GM23338 (cell line): Measurements from ENCODE around the gene GRID1. TPM values are rescaled to one million over a fixed set of nuclear protein-coding genes. Genes with fewer than 3 reads are reported as not detected.

ENCODE experiments used
- ATAC-seq: fragments of 200-7000 bp; cut with Tn5 transposase; 3 replicates; pipeline ENCODE4 v1.9.1; 2020
- DNase-seq: peaks from one replicate; pipeline ENCODE4 v3.0.0-alpha.2; 2015; ENCODE audit warnings: low spot score
- H2AFZ ChIP-seq: fragments of 200-600 bp; sonication (generic); 2 replicates; pipeline ENCODE4 v1.8.0; 2016; ENCODE audit warnings: antibody characterized with exemption, mild to moderate bottlenecking, moderate library complexity
- H3F3A ChIP-seq: fragments of 200-600 bp; sonication (generic); replicated peaks from 2 replicates; pipeline ENCODE4 v1.8.0; 2017; ENCODE audit warnings: antibody characterized with exemption, mixed run types, low read depth
- H3K27ac ChIP-seq: fragments of 200-600 bp; sonication (generic); 2 replicates; pipeline ENCODE4 v1.6.1; 2016; ENCODE audit warnings: low read depth
- H3K27me3 ChIP-seq: fragments of 200-600 bp; sonication (generic); 2 replicates; pipeline ENCODE4 v1.8.0; 2016; ENCODE audit warnings: mild to moderate bottlenecking, mixed run types, moderate library complexity; ENCODE audit not compliant: insufficient read depth
- H3K36me3 ChIP-seq: fragments of 200-600 bp; sonication (generic); 2 replicates; pipeline ENCODE4 v1.8.0; 2016; ENCODE audit warnings: mild to moderate bottlenecking; ENCODE audit not compliant: insufficient read depth
- H3K4me1 ChIP-seq: fragments of 200-600 bp; sonication (generic); 2 replicates; pipeline ENCODE4 v1.8.0; 2016; ENCODE audit warnings: mild to moderate bottlenecking, moderate library complexity; ENCODE audit not compliant: insufficient read depth
- H3K4me2 ChIP-seq: fragments of 200-600 bp; sonication (generic); 2 replicates; pipeline ENCODE4 v1.7.1; 2017; ENCODE audit warnings: mixed run types
- H3K4me3 ChIP-seq: fragments of 200-600 bp; sonication (generic); 2 replicates; pipeline ENCODE4 v1.6.1; 2016; ENCODE audit warnings: mixed run types
- H3K79me2 ChIP-seq: fragments of 200-600 bp; sonication (generic); replicated peaks from 2 replicates; pipeline ENCODE4 v1.8.0; 2017; ENCODE audit warnings: mild to moderate bottlenecking; ENCODE audit not compliant: insufficient read depth
- H3K9me2 ChIP-seq: fragments of 200-600 bp; sonication (generic); 2 replicates; pipeline ENCODE4 v1.8.0; 2017; ENCODE audit not compliant: insufficient read depth
- H4K20me1 ChIP-seq: fragments of 200-600 bp; sonication (generic); replicated peaks from 2 replicates; pipeline ENCODE4 v1.8.0; 2017; ENCODE audit warnings: mild to moderate bottlenecking; ENCODE audit not compliant: insufficient read depth
- H3K27ac Mint-ChIP-seq: 2 replicates; pipeline ENCODE4 v1.8.0; 2020; ENCODE audit warnings: inconsistent platforms, mild to moderate bottlenecking, moderate library complexity, mixed read lengths
- H3K27me3 Mint-ChIP-seq: 3 replicates; pipeline ENCODE4 v1.8.0; 2022; ENCODE audit warnings: low read depth, mild to moderate bottlenecking, moderate library complexity, mixed read lengths, inconsistent platforms; ENCODE audit not compliant: insufficient read depth, poor library complexity
- H3K36me3 Mint-ChIP-seq: 3 replicates; pipeline ENCODE4 v1.8.0; 2021; ENCODE audit warnings: low read depth, mild to moderate bottlenecking, inconsistent platforms, moderate library complexity, mixed read lengths
- H3K4me1 Mint-ChIP-seq: 3 replicates; pipeline ENCODE4 v1.8.0; 2020; ENCODE audit warnings: mild to moderate bottlenecking, inconsistent platforms, mixed read lengths
- H3K4me3 Mint-ChIP-seq: 3 replicates; pipeline ENCODE4 v1.8.0; 2021; ENCODE audit warnings: moderate library complexity, mild to moderate bottlenecking, inconsistent platforms, mixed read lengths
- H3K9me3 Mint-ChIP-seq: 3 replicates; pipeline ENCODE4 v1.8.0; 2020; ENCODE audit warnings: moderate library complexity, mild to moderate bottlenecking, inconsistent platforms, mixed read lengths
- CREB1 ChIP-seq: fragments of 250-450 bp; sonication (Bioruptor Pico); IDR thresholded peaks from 2 replicates; pipeline ENCODE4 v1.5.0; 2020; ENCODE audit warnings: low read depth, mild to moderate bottlenecking, moderate library complexity
- CTCF ChIP-seq, 2 experiments: fragments of 200-600 bp in 1 of 2; sonication (generic) in 1 of 2; conservative IDR thresholded peaks; 2 replicates each; pipeline versions ENCODE4 v1.5.1 to v1.6.1; 2016 to 2017; ENCODE audit warnings: antibody characterized with exemption in 2 of 2, low read depth in 2 of 2, mild to moderate bottlenecking in 2 of 2, moderate library complexity in 1 of 2
- EZH2 ChIP-seq: fragments of 200-600 bp; sonication (generic); IDR thresholded peaks from one replicate; pipeline ENCODE4 v1.8.0; 2017; ENCODE audit warnings: antibody characterized with exemption, mild to moderate bottlenecking, low read depth; ENCODE audit not compliant: unreplicated experiment
- EZH2phosphoT487 ChIP-seq: fragments of 200-600 bp; sonication (generic); IDR thresholded peaks from one replicate; pipeline ENCODE4 v1.8.1; 2018; ENCODE audit warnings: antibody characterized with exemption; ENCODE audit not compliant: unreplicated experiment
- JUNB ChIP-seq: IDR thresholded peaks from one replicate; pipeline ENCODE4 v1.6.1; 2016; ENCODE audit warnings: antibody characterized with exemption; ENCODE audit not compliant: unreplicated experiment
- NANOG ChIP-seq: IDR thresholded peaks from 2 replicates; pipeline ENCODE4 v1.6.1; 2016; ENCODE audit warnings: antibody characterized with exemption, borderline replicate concordance
- POLR2AphosphoS5 ChIP-seq: IDR thresholded peaks from 2 replicates; pipeline ENCODE4 v1.6.1; 2016; ENCODE audit warnings: antibody characterized with exemption, low read depth
- REST ChIP-seq: IDR thresholded peaks from one replicate; pipeline ENCODE4 v1.6.1; 2018; ENCODE audit warnings: antibody characterized with exemption; ENCODE audit not compliant: unreplicated experiment
- STAT1 ChIP-seq: IDR thresholded peaks from one replicate; pipeline ENCODE4 v1.6.1; 2016; ENCODE audit warnings: antibody characterized with exemption; ENCODE audit not compliant: unreplicated experiment
- ZNF114 ChIP-seq: fragments of 250-450 bp; sonication (Bioruptor Pico); IDR thresholded peaks from 2 replicates; pipeline ENCODE4 v1.5.0; 2020; ENCODE audit warnings: mild to moderate bottlenecking, moderate library complexity
- ZNF331 ChIP-seq: fragments of 250-450 bp; sonication (Bioruptor Pico); IDR thresholded peaks from 2 replicates; pipeline ENCODE4 v1.5.0; 2020; ENCODE audit warnings: low read depth, mild to moderate bottlenecking, moderate library complexity
- ZNF462 ChIP-seq: fragments of 250-450 bp; sonication (Bioruptor Pico); IDR thresholded peaks from 2 replicates; pipeline ENCODE4 v1.5.0; 2020; ENCODE audit warnings: mild to moderate bottlenecking, moderate library complexity
- polyA plus RNA-seq: library from polyadenylated mRNA; unstranded; fragments of >200 nt; fragmentation: Nextera tagmentation; extraction: Ambion mirVana; gene quantifications from 2 replicates; pipeline ENCODE4 v1.2.1, GENCODE V29; 2016
- total RNA-seq: library from RNA; depleted of rRNA; stranded (reverse); fragments of >200 nt; shearing (Covaris generic); gene quantifications from 2 replicates; pipeline ENCODE4 v1.2.3, GENCODE V29; 2014
- TF ChIP-seq, protein P1 (sequence below): IDR thresholded peaks from 2 replicates; pipeline ENCODE4 v1.6.1; 2016; ENCODE audit warnings: antibody characterized with exemption

The GRID1 gene
- total and polyA plus RNA-seq, 2 experiments from 2014 or later: 0.14 to 0.15 TPM

DNA sequence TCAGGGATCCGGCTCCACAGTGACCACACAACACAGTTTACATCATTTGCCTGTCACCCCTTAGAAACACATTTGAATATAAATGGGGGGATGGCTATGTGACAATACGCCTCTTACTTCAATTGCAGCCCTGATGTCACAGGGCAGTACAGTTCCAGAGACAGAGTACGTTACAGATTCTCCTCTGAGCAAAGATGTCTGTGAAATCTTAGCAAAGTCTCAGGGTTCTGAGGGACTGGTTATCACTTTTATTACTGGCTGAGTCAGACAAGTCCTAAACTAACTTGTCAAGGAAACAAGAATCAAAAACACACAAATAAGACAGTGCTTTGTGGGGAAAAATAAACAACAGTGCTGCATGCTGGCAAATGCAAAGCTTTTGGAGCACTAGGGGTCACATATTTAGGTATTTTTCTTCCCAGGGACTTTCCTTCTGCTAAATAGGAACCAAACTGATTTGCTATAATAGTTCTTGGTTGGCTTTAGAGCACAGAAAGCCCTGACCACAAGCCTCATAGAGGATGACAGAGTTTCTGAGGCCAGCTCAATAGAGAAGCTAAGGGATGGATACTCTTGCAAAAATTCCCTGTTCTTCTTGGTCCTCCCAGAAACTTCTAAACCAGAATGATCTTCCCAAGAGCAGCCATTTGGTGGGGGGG lies 501.6 kb downstream of the GRID1 start:
- no peak for DNase-seq
- TF ChIP-seq POLR2AphosphoS5: no peak
- TF ChIP-seq ZNF114 (CRISPR knock-in tag): no peak
- TF ChIP-seq ZNF462 (CRISPR knock-in tag): no peak
- no peak for TF ChIP-seq STAT1
- TF ChIP-seq ZNF331: no peak
- TF ChIP-seq REST: no peak
- TF ChIP-seq NANOG: no peak
- no peak for TF ChIP-seq EZH2
- no peak for TF ChIP-seq CREB1
- no peak for TF ChIP-seq JUNB
- no peak for TF ChIP-seq EZH2phosphoT487
- TF ChIP-seq, protein P1, sequence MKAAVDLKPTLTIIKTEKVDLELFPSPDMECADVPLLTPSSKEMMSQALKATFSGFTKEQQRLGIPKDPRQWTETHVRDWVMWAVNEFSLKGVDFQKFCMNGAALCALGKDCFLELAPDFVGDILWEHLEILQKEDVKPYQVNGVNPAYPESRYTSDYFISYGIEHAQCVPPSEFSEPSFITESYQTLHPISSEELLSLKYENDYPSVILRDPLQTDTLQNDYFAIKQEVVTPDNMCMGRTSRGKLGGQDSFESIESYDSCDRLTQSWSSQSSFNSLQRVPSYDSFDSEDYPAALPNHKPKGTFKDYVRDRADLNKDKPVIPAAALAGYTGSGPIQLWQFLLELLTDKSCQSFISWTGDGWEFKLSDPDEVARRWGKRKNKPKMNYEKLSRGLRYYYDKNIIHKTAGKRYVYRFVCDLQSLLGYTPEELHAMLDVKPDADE: no peak
- no peak for TF ChIP-seq CTCF (conservative IDR thresholded peaks at IDR 0.05; ENCODE audit: low read depth in 2 of 2)
- Histone ChIP-seq H3K27ac (no peak overlapping the region), H4K20me1 (no peaks in the 10 kb centered on the region), H3K27me3 (no peaks in the 10 kb centered on the region), H3K9me2 (no peaks in the 10 kb centered on the region), H3F3A (no peaks in the 10 kb centered on the region), H2AFZ (no peak overlapping the region), H3K79me2 (no peaks in the 10 kb centered on the region), H3K36me3 (no peaks in the 10 kb centered on the region; the same call in 1 of the 2 replicates), H3K4me2 (no peak overlapping the region), H3K4me1 (no peaks in the 10 kb centered on the region), H3K4me3 (no peak overlapping the region)
- no peak overlapping the region for H3K27ac Mint-ChIP-seq
- ATAC-seq: no peak
- H3K36me3 Mint-ChIP-seq: peaks cover 6% of the 10 kb centered on the region; the same call in 2 of the 3 replicates
- H3K4me3 Mint-ChIP-seq: no peak overlapping the region
- H3K9me3 Mint-ChIP-seq: peaks cover 91% of the 10 kb centered on the region
- peaks cover 5% of the 10 kb centered on the region; the same call in 2 of the 3 replicates for H3K4me1 Mint-ChIP-seq
- peaks cover 4% of the 10 kb centered on the region for H3K27me3 Mint-ChIP-seq
